HFFc6 (cell line): Measurements from ENCODE around the gene RBFA. TPM values are rescaled to one million over a fixed set of nuclear protein-coding genes. Genes with fewer than 3 reads are reported as not detected.

ENCODE experiments used
- DNase-seq: peaks from one replicate; pipeline ENCODE4 v3.0.0-alpha.2; 2018
- H3K27ac Mint-ChIP-seq: 2 replicates; pipeline ENCODE4 v1.8.0; 2020; ENCODE audit warnings: mild to moderate bottlenecking, mixed read lengths
- H3K27me3 Mint-ChIP-seq: 2 replicates; pipeline ENCODE4 v1.8.0; 2021; ENCODE audit warnings: mild to moderate bottlenecking, moderate library complexity, mixed read lengths; ENCODE audit not compliant: insufficient read depth
- H3K36me3 Mint-ChIP-seq: 2 replicates; pipeline ENCODE4 v1.8.0; 2021; ENCODE audit warnings: low read depth, mixed read lengths
- H3K4me1 Mint-ChIP-seq: 2 replicates; pipeline ENCODE4 v1.8.0; 2020; ENCODE audit warnings: low read depth, mixed read lengths
- H3K4me3 Mint-ChIP-seq: 2 replicates; pipeline ENCODE4 v1.8.0; 2020; ENCODE audit warnings: mild to moderate bottlenecking, moderate library complexity, mixed read lengths
- H3K9me3 Mint-ChIP-seq: 2 replicates; pipeline ENCODE4 v1.8.0; 2020; ENCODE audit warnings: mild to moderate bottlenecking, mixed read lengths
- total RNA-seq, 6 experiments: library from RNA; stranded (reverse); fragmentation: NEBNext Ultra II Directional; extraction: Animal tissue kit (Norgen Biotek cat#: 25700); gene quantifications; 2 replicates in 1 of 6; 3 replicates in 5 of 6; pipeline ENCODE4 v1.2.3, GENCODE V29; 2021
- TF ChIP-seq, protein P1 (sequence below): fragments of 200-600 bp; sonication (generic); IDR thresholded peaks from 2 replicates; pipeline ENCODE4 v1.5.0; 2021; ENCODE audit warnings: antibody characterized with exemption, mild to moderate bottlenecking

RBFA gene
- total RNA-seq, 6 experiments from 2014 or later = 24.8 to 28.4 (median 27.2) TPM

DNA sequence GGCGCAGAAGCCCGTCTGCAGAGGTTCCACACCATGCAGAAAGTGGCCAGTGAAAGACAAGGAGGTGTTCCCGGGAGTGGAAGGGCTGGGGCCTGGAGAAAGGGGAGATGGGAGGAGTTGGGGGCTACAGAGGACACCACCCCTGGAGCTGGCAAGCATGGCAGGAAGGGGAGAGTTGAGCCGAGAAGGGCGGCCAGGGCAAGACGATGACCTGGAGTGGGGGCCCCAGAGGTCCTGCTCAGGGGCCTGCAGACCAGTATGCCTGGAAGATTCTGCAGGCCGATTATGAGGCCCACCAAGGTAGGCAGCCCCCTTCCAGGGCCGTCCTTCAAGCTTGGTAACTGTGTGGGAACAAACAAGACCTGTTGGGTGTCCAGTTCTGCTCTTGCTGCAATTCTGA, 33.1 kb downstream of the RBFA start:
- no peak for DNase-seq
- TF ChIP-seq, protein P1, sequence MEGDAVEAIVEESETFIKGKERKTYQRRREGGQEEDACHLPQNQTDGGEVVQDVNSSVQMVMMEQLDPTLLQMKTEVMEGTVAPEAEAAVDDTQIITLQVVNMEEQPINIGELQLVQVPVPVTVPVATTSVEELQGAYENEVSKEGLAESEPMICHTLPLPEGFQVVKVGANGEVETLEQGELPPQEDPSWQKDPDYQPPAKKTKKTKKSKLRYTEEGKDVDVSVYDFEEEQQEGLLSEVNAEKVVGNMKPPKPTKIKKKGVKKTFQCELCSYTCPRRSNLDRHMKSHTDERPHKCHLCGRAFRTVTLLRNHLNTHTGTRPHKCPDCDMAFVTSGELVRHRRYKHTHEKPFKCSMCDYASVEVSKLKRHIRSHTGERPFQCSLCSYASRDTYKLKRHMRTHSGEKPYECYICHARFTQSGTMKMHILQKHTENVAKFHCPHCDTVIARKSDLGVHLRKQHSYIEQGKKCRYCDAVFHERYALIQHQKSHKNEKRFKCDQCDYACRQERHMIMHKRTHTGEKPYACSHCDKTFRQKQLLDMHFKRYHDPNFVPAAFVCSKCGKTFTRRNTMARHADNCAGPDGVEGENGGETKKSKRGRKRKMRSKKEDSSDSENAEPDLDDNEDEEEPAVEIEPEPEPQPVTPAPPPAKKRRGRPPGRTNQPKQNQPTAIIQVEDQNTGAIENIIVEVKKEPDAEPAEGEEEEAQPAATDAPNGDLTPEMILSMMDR = no peak
- Mint-ChIP-seq H3K36me3 (no peaks in the 10 kb centered on the region), H3K4me1 (no peaks in the 10 kb centered on the region), H3K9me3 (no peaks in the 10 kb centered on the region), H3K4me3 (no peak overlapping the region), H3K27me3 (no peaks in the 10 kb centered on the region; the same call in 1 of the 2 replicates), H3K27ac (no peak overlapping the region)

GRCh38 chr18:80067897-80068296, 33.7 kb downstream of the RBFA start:
- no peak overlapping the region for H3K4me3 Mint-ChIP-seq
- no peak for DNase-seq
- no peaks in the 10 kb centered on the region for H3K36me3 Mint-ChIP-seq

DNA sequence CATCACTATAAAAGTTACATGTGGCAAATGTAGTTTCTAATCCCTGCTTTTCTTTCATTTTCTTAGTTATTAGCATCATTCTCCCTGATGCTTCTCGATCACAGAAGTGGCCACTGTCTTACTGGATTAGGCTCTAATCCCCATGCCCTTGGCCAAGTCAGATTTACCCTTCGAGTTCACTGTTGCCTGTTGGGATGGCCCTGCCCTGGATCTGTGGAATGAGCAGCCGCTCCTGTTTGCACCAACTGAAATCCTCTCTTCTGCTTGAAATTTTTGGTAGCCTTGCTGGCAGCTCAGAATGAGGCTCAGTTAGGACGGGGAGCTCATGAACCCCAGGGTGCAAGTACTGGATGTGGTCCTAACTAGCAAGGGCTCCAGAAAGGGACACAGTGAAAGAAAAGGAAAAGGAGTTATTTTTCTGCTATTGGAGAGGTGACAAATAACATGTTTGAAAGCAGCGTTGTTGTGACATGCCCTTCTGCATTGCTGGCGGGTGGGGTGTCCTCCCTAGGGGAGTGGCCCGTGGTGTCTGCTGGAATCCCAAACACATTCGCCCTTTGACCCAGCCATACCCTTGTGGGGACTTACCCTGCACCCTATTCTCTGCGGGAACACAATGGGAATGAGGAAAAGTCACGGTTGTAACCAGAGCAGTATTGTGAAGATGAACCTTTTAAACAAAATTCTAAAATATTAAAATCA, 34.5 kb downstream of the RBFA start:
- TF ChIP-seq, protein P1 = no peak
- no peak for DNase-seq
- H3K4me1 Mint-ChIP-seq = no peaks in the 10 kb centered on the region
- H3K4me3 Mint-ChIP-seq = no peak overlapping the region
- H3K36me3 Mint-ChIP-seq = no peaks in the 10 kb centered on the region
- no peak overlapping the region for H3K27ac Mint-ChIP-seq
- H3K27me3 Mint-ChIP-seq = no peaks in the 10 kb centered on the region; the same call in 1 of the 2 replicates
- H3K9me3 Mint-ChIP-seq = no peaks in the 10 kb centered on the region

More at GRCh38 chr18:80067897-80068296, 33.7 kb downstream of the RBFA start:
- Mint-ChIP-seq H3K27me3 (no peaks in the 10 kb centered on the region; the same call in 1 of the 2 replicates), H3K9me3 (no peaks in the 10 kb centered on the region), H3K27ac (no peak overlapping the region), H3K4me1 (no peaks in the 10 kb centered on the region)
- TF ChIP-seq, protein P1 = no peak

DNA sequence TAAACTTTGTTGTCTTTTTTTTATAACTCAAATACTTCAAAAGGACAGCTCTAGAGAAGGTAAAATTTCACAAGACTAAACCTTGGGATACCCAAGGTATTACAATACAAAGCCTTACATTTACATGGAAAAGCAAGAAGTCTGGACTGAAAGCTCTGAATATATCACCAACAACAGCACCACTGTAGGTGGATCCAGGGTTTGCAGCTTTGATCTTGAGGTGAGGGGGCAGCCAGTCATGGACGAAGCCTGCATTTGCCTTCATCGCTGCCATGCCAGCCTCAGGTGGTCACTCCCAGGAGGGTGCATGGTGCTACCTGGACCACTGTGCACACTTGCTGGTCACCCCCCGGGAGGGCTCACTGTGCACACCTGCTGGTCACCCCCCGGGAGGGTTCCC, 36.6 kb downstream of the RBFA start:
- Mint-ChIP-seq H3K4me3 (no peak overlapping the region), H3K4me1 (no peaks in the 10 kb centered on the region), H3K27me3 (no peaks in the 10 kb centered on the region; the same call in 1 of the 2 replicates), H3K9me3 (no peaks in the 10 kb centered on the region), H3K36me3 (no peaks in the 10 kb centered on the region), H3K27ac (no peak overlapping the region)
- no peak for DNase-seq
- TF ChIP-seq, protein P1 = no peak

DNA sequence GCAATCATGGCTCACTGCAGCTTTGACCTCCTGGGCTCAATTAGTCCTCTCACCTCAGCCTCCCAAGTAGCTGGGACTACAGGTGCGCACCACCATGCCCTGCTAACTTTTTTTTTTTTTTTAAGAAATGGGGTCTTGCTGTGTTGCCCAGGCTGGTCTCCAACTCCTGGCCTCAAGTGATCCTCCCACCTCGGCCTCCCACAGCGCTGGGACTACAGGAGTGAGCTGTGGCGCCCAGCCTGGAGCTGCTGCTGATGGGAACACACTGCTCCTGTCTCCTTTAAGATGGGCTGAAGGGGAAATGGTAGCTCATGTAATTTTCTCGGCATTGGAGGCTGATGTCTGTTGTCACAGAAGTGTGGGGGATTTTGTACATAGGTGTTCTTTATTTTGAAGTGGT, 39.9 kb downstream of the RBFA start:
- no peak for DNase-seq
- H3K27ac Mint-ChIP-seq = no peak overlapping the region
- H3K9me3 Mint-ChIP-seq = no peaks in the 10 kb centered on the region
- H3K4me1 Mint-ChIP-seq = no peaks in the 10 kb centered on the region
- H3K27me3 Mint-ChIP-seq = peaks cover 6% of the 10 kb centered on the region; the same call in 1 of the 2 replicates
- H3K4me3 Mint-ChIP-seq = no peak overlapping the region
- TF ChIP-seq, protein P1 = no peak
- H3K36me3 Mint-ChIP-seq = no peaks in the 10 kb centered on the region
